Body of pancreas (tissue), 4 donors: ENCODE data around the gene CHTF8.

Experiments
- POLR2A ChIP-seq, 3 donors: fragments of 450-650 bp; IDR thresholded peaks; one replicate each; pipeline ENCODE4 v1.6.1; 2016; ENCODE audit warnings: antibody characterized with exemption in 3 of 3, mild to moderate bottlenecking in 2 of 3
- TF ChIP-seq, protein P1 (sequence below), 7 experiments: fragments of 450-650 bp in 4 of 7; fragments of 200-600 bp in 3 of 7; sonication (generic) in 3 of 7; IDR thresholded peaks; one replicate each; pipeline ENCODE4 v1.5.1; 2016 to 2019; ENCODE audit warnings: antibody characterized with exemption in 7 of 7

GRCh38 chr16:69071036-69071435, 61.4 kb downstream of the CHTF8 start:
- TF ChIP-seq, protein P1, sequence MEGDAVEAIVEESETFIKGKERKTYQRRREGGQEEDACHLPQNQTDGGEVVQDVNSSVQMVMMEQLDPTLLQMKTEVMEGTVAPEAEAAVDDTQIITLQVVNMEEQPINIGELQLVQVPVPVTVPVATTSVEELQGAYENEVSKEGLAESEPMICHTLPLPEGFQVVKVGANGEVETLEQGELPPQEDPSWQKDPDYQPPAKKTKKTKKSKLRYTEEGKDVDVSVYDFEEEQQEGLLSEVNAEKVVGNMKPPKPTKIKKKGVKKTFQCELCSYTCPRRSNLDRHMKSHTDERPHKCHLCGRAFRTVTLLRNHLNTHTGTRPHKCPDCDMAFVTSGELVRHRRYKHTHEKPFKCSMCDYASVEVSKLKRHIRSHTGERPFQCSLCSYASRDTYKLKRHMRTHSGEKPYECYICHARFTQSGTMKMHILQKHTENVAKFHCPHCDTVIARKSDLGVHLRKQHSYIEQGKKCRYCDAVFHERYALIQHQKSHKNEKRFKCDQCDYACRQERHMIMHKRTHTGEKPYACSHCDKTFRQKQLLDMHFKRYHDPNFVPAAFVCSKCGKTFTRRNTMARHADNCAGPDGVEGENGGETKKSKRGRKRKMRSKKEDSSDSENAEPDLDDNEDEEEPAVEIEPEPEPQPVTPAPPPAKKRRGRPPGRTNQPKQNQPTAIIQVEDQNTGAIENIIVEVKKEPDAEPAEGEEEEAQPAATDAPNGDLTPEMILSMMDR (IDR thresholded peaks at IDR 0.05): no peak
- TF ChIP-seq POLR2A (IDR thresholded peaks at IDR 0.05): no peak
